HCT116 (cell line): Measurements from ENCODE around the gene LPCAT2. TPM values are rescaled to one million over a fixed set of nuclear protein-coding genes. Genes with fewer than 3 reads are reported as not detected.

Source experiments
- ATAC-seq: fragments of 200-7000 bp; cut with Tn5 transposase; 2 replicates; pipeline ENCODE4 v1.9.1; 2020; ENCODE audit warnings: mild to moderate bottlenecking, moderate library complexity
- BruUV-seq: library from RNA; stranded (reverse); fragments of 400-500 nt; replicated peaks from 2 replicates; lab custom pipeline; 2021; lab: Mats Ljungman, UMichigan
- CTCF ChIA-PET: fragments of 300-600 bp; sonication (Branson Sonifier 250); formaldehyde crosslinking; loops from one replicate; lab custom pipeline; 2021; ENCODE audit warnings: antibody characterized with exemption; lab: Charles Lee
- POLR2A ChIA-PET: fragments of 300-600, 350-600 bp; sonication (Branson Sonifier 250); formaldehyde crosslinking; loops from one replicate; lab custom pipeline; 2021; ENCODE audit warnings: antibody characterized with exemption; lab: Charles Lee
- RAD21 ChIA-PET, 2 experiments: fragments of 300-600 bp; sonication (Branson Sonifier 250); formaldehyde crosslinking; loops; one replicate each; lab custom pipeline; 2023; ENCODE audit warnings: low total read pairs in 2 of 2; ENCODE audit not compliant: uncharacterized antibody in 2 of 2, unreplicated experiment in 2 of 2, low non-redundant PET in 1 of 2; lab: Charles Lee
- DNase-seq: peaks from one replicate; pipeline ENCODE4 v3.0.0-alpha.2; 2010; ENCODE audit warnings: low read depth, low spot score
- H2AFZ ChIP-seq: fragments of 200-600 bp; shearing (Covaris generic), sonication (generic); 2 replicates; pipeline ENCODE4 v1.6.1; 2017; ENCODE audit warnings: low read depth, mixed run types, mixed read lengths, antibody characterized with exemption, low read length; ENCODE audit not compliant: poor library complexity, severe bottlenecking
- H3K27ac ChIP-seq: 2 replicates; pipeline ENCODE4 v1.5.1; 2012; ENCODE audit warnings: low read depth, low read length
- H3K27me3 ChIP-seq: fragments of 200-600 bp; sonication (generic); 2 replicates; pipeline ENCODE4 v1.6.1; 2016; ENCODE audit warnings: mixed run types, low read length, mixed read lengths; ENCODE audit not compliant: insufficient read depth
- H3K36me3 ChIP-seq, 2 experiments: fragments of 200-500 bp in 1 of 2; fragments of 200-600 bp in 1 of 2; sonication (Bioruptor generic) in 1 of 2; sonication (generic) in 1 of 2; 2 replicates each; pipeline versions ENCODE4 v1.5.1 to v1.6.1; 2014 to 2016; ENCODE audit warnings: low read length in 2 of 2, inconsistent platforms in 1 of 2, mixed read lengths in 1 of 2, mixed run types in 1 of 2; ENCODE audit not compliant: insufficient read depth in 2 of 2, control insufficient read depth in 1 of 2
- H3K4me1 ChIP-seq, 2 experiments: fragments of 200-600 bp in 1 of 2; sonication (generic) in 1 of 2; 2 replicates each; pipeline versions ENCODE4 v1.5.1 to v1.6.1; 2012 to 2017; ENCODE audit warnings: low read length in 2 of 2, inconsistent platforms in 1 of 2, mild to moderate bottlenecking in 1 of 2, mixed read lengths in 1 of 2, mixed run types in 1 of 2, moderate library complexity in 1 of 2; ENCODE audit not compliant: insufficient read depth in 2 of 2, control insufficient read depth in 1 of 2
- H3K4me2 ChIP-seq: fragments of 200-600 bp; sonication (generic); 2 replicates; pipeline ENCODE4 v1.6.1; 2017; ENCODE audit warnings: mixed run types, low read length, mixed read lengths
- H3K4me3 ChIP-seq, 2 experiments: fragments of 200-600 bp in 1 of 2; sonication (generic) in 1 of 2; replicated peaks in 1 of 2; 2 replicates each; pipeline ENCODE4 v1.5.1; 2011 to 2016; ENCODE audit warnings: low read length in 2 of 2, control low read depth in 1 of 2, low read depth in 1 of 2, mild to moderate bottlenecking in 1 of 2, mixed read lengths in 1 of 2, mixed run types in 1 of 2
- H3K79me2 ChIP-seq: fragments of 200-600 bp; sonication (generic); 2 replicates; pipeline ENCODE4 v1.6.1; 2017; ENCODE audit warnings: mild to moderate bottlenecking, mixed run types, low read length, moderate library complexity, mixed read lengths; ENCODE audit not compliant: insufficient read depth
- H3K9ac ChIP-seq: fragments of 200-600 bp; sonication (generic); 2 replicates; pipeline ENCODE4 v1.6.1; 2016; ENCODE audit warnings: low read length, mixed read lengths
- H3K9me2 ChIP-seq: fragments of 200-600 bp; sonication (generic), shearing (Covaris generic); 2 replicates; pipeline ENCODE4 v1.6.1; 2017; ENCODE audit warnings: mixed run types, mild to moderate bottlenecking, moderate library complexity; ENCODE audit not compliant: insufficient read depth
- H3K9me3 ChIP-seq, 2 experiments: fragments of 200-500 bp in 1 of 2; fragments of 200-600 bp in 1 of 2; sonication (Bioruptor generic) in 1 of 2; sonication (generic) in 1 of 2; 2 replicates each; pipeline ENCODE4 v1.6.1; 2014 to 2017; ENCODE audit warnings: low read length in 2 of 2, mixed read lengths in 2 of 2, inconsistent platforms in 1 of 2, low read depth in 1 of 2, mild to moderate bottlenecking in 1 of 2, mixed run types in 1 of 2, moderate library complexity in 1 of 2; ENCODE audit not compliant: control insufficient read depth in 1 of 2, insufficient read depth in 1 of 2
- H4K20me1 ChIP-seq: fragments of 200-600 bp; sonication (generic), shearing (Covaris generic); 2 replicates; pipeline ENCODE4 v1.6.1; 2017; ENCODE audit warnings: mixed run types, mild to moderate bottlenecking, moderate library complexity; ENCODE audit not compliant: insufficient read depth
- CEBPB ChIP-seq: IDR thresholded peaks from 2 replicates; pipeline ENCODE4 v1.6.1; 2012; ENCODE audit warnings: low read depth
- EGR1 ChIP-seq: IDR thresholded peaks from 2 replicates; pipeline ENCODE4 v1.6.1; 2012; ENCODE audit warnings: low read depth
- EZH2 ChIP-seq: fragments of 200-600 bp; sonication (generic); IDR thresholded peaks from 2 replicates; pipeline ENCODE4 v1.6.1; 2017; ENCODE audit warnings: antibody characterized with exemption, mixed run types
- EZH2phosphoT487 ChIP-seq: fragments of 200-600 bp; IDR thresholded peaks from 2 replicates; pipeline ENCODE4 v1.6.1; 2018; ENCODE audit warnings: antibody characterized with exemption, borderline replicate concordance
- JUND ChIP-seq: IDR thresholded peaks from 2 replicates; pipeline ENCODE4 v1.6.1; 2012
- POLR2A ChIP-seq: IDR thresholded peaks from 2 replicates; pipeline ENCODE4 v1.7.0; 2011; ENCODE audit warnings: borderline replicate concordance; ENCODE audit not compliant: insufficient read depth, insufficient read length; ENCODE audit errors: extremely low read depth
- POLR2AphosphoS5 ChIP-seq: IDR thresholded peaks from 2 replicates; pipeline ENCODE4 v1.6.1; 2011; ENCODE audit warnings: mild to moderate bottlenecking, low read depth, low read length, moderate library complexity
- RAD21 ChIP-seq: IDR thresholded peaks from 2 replicates; pipeline ENCODE4 v1.6.1; 2012; ENCODE audit warnings: low read depth, mild to moderate bottlenecking
- SIN3A ChIP-seq: IDR thresholded peaks from 2 replicates; pipeline ENCODE4 v1.6.1; 2012; ENCODE audit warnings: low read depth
- SP1 ChIP-seq: IDR thresholded peaks from 2 replicates; pipeline ENCODE4 v1.6.1; 2012; ENCODE audit warnings: low read depth
- TCF7L2 ChIP-seq: IDR thresholded peaks from 2 replicates; pipeline ENCODE4 v1.7.0; 2011; ENCODE audit warnings: borderline replicate concordance, inconsistent platforms; ENCODE audit not compliant: insufficient read depth, insufficient read length; ENCODE audit errors: extremely low read depth
- YY1 ChIP-seq: IDR thresholded peaks from 2 replicates; pipeline ENCODE4 v1.6.1; 2011; ENCODE audit warnings: low read length, low read depth, moderate library complexity, mild to moderate bottlenecking; ENCODE audit not compliant: insufficient replicate concordance; ENCODE audit errors: extremely low read depth
- ZFX ChIP-seq: fragments of 450-650 bp; IDR thresholded peaks from 2 replicates; pipeline ENCODE4 v1.6.1; 2017
- intact Hi-C: fragments of 100-400 bp; cut with micrococcal nuclease; formaldehyde crosslinking; loops from 2 replicates; pipeline ENCODE4 v1.10.0; 2022
- total RNA-seq: library from RNA; stranded (reverse); gene quantifications from one replicate; pipeline ENCODE4 v1.2.1, GENCODE V29; 2021; ENCODE audit not compliant: unreplicated experiment
- TF ChIP-seq, protein P1 (sequence below): IDR thresholded peaks from 2 replicates; pipeline ENCODE4 v1.6.1; 2012
- TF ChIP-seq, protein P2 (sequence below): IDR thresholded peaks from 2 replicates; pipeline ENCODE4 v1.6.1; 2012
- TF ChIP-seq, protein P3 (sequence below), 3 experiments: fragments of 200-600 bp in 1 of 3; sonication (generic) in 1 of 3; IDR thresholded peaks in 2 of 3; conservative IDR thresholded peaks in 1 of 3; 2 replicates each; pipeline ENCODE4 v1.5.1; 2012 to 2017; ENCODE audit warnings: low read depth in 2 of 3, low read length in 2 of 3, antibody characterized with exemption in 1 of 3, borderline replicate concordance in 1 of 3, control low read depth in 1 of 3, mild to moderate bottlenecking in 1 of 3, mixed read lengths in 1 of 3, mixed run types in 1 of 3, moderate library complexity in 1 of 3; ENCODE audit not compliant: insufficient read depth in 1 of 3
- TF ChIP-seq, protein P4 (sequence below): IDR thresholded peaks from 2 replicates; pipeline ENCODE4 v1.6.1; 2011; ENCODE audit warnings: mild to moderate bottlenecking, low read length, moderate library complexity; ENCODE audit not compliant: insufficient replicate concordance; ENCODE audit errors: extremely low read depth
- TF ChIP-seq, protein P5 (sequence below): IDR thresholded peaks from 2 replicates; pipeline ENCODE4 v1.6.1; 2012; ENCODE audit warnings: low read depth

The LPCAT2 gene
- total RNA-seq, 1 experiment from 2014 or later: 13.1 TPM

DNA sequence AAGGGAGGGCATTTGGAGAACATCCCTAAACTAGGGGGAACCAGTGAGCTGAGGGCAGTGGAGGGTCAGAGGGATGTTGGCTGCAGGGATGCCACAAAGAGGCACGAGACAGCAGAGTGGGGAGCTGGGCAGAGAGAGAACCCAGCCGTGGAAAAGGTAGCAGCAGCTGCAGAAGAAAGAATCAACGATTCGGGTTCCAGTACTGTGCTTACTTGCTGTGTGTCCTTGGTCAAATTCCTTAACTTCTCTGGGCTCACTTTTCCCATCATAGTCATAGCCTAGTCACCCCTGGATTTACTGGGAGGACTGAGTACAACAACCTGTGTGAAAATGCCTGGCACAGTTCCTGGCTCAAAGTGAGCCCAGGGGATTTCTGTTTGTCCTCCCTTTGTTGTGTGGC lies 42.7 kb upstream of the LPCAT2 start:
- H3K4me1 ChIP-seq: peaks cover 6 to 11% of the 10 kb centered on the region in 2 experiments
- ATAC-seq (no peak), DNase-seq (no peak)
- no peaks in the 10 kb centered on the region for H3K9me3 ChIP-seq
- H3K4me3 ChIP-seq: no peak overlapping the region
- RAD21 ChIA-PET: interaction anchor here in 1 of 2 experiments (2.3 kb wide), 1 partner anchor 235 kb away, joined by 15 read pairs; no protein-coding TSS in a partner anchor
- intact Hi-C loops: loop anchor here (5.0 to 10.0 kb wide), 3 partner anchors 41 to 1911 kb away; partner anchors contain the start of gene LPCAT2
- H3K27ac ChIP-seq: no peak overlapping the region
- no peak overlapping the region for H3K9ac ChIP-seq
- TF ChIP-seq, protein P1, sequence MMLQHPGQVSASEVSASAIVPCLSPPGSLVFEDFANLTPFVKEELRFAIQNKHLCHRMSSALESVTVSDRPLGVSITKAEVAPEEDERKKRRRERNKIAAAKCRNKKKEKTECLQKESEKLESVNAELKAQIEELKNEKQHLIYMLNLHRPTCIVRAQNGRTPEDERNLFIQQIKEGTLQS: no peak
- TF ChIP-seq, protein P2, sequence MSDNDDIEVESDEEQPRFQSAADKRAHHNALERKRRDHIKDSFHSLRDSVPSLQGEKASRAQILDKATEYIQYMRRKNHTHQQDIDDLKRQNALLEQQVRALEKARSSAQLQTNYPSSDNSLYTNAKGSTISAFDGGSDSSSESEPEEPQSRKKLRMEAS: no peak
- TF ChIP-seq EGR1 (no peak), SP1 (no peak), EZH2phosphoT487 (no peak), SIN3A (no peak), YY1 (no peak), EZH2 (no peak), TCF7L2 (no peak), ZFX (no peak), RAD21 (no peak), POLR2A (no peak), JUND (no peak), POLR2AphosphoS5 (no peak), CEBPB (no peak)
- TF ChIP-seq, protein P3, sequence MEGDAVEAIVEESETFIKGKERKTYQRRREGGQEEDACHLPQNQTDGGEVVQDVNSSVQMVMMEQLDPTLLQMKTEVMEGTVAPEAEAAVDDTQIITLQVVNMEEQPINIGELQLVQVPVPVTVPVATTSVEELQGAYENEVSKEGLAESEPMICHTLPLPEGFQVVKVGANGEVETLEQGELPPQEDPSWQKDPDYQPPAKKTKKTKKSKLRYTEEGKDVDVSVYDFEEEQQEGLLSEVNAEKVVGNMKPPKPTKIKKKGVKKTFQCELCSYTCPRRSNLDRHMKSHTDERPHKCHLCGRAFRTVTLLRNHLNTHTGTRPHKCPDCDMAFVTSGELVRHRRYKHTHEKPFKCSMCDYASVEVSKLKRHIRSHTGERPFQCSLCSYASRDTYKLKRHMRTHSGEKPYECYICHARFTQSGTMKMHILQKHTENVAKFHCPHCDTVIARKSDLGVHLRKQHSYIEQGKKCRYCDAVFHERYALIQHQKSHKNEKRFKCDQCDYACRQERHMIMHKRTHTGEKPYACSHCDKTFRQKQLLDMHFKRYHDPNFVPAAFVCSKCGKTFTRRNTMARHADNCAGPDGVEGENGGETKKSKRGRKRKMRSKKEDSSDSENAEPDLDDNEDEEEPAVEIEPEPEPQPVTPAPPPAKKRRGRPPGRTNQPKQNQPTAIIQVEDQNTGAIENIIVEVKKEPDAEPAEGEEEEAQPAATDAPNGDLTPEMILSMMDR (IDR thresholded peaks at IDR 0.05 in 2 of 3, conservative IDR thresholded peaks at IDR 0.05 in 1 of 3; ENCODE audit: borderline replicate concordance in 1 of 3, insufficient read depth in 1 of 3, low read depth in 2 of 3, low read length in 2 of 3): no peak
- TF ChIP-seq, protein P4, sequence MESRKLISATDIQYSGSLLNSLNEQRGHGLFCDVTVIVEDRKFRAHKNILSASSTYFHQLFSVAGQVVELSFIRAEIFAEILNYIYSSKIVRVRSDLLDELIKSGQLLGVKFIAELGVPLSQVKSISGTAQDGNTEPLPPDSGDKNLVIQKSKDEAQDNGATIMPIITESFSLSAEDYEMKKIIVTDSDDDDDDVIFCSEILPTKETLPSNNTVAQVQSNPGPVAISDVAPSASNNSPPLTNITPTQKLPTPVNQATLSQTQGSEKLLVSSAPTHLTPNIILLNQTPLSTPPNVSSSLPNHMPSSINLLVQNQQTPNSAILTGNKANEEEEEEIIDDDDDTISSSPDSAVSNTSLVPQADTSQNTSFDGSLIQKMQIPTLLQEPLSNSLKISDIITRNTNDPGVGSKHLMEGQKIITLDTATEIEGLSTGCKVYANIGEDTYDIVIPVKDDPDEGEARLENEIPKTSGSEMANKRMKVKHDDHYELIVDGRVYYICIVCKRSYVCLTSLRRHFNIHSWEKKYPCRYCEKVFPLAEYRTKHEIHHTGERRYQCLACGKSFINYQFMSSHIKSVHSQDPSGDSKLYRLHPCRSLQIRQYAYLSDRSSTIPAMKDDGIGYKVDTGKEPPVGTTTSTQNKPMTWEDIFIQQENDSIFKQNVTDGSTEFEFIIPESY: no peak
- TF ChIP-seq, protein P5, sequence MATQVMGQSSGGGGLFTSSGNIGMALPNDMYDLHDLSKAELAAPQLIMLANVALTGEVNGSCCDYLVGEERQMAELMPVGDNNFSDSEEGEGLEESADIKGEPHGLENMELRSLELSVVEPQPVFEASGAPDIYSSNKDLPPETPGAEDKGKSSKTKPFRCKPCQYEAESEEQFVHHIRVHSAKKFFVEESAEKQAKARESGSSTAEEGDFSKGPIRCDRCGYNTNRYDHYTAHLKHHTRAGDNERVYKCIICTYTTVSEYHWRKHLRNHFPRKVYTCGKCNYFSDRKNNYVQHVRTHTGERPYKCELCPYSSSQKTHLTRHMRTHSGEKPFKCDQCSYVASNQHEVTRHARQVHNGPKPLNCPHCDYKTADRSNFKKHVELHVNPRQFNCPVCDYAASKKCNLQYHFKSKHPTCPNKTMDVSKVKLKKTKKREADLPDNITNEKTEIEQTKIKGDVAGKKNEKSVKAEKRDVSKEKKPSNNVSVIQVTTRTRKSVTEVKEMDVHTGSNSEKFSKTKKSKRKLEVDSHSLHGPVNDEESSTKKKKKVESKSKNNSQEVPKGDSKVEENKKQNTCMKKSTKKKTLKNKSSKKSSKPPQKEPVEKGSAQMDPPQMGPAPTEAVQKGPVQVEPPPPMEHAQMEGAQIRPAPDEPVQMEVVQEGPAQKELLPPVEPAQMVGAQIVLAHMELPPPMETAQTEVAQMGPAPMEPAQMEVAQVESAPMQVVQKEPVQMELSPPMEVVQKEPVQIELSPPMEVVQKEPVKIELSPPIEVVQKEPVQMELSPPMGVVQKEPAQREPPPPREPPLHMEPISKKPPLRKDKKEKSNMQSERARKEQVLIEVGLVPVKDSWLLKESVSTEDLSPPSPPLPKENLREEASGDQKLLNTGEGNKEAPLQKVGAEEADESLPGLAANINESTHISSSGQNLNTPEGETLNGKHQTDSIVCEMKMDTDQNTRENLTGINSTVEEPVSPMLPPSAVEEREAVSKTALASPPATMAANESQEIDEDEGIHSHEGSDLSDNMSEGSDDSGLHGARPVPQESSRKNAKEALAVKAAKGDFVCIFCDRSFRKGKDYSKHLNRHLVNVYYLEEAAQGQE: no peak
- POLR2A ChIA-PET: no interaction called here
- H3K27me3 ChIP-seq: no peaks in the 10 kb centered on the region
- H3K36me3 ChIP-seq: no peaks in the 10 kb centered on the region
- no peaks in the 10 kb centered on the region for H3K79me2 ChIP-seq
- no peak overlapping the region for H3K4me2 ChIP-seq
- no TSS peak for BruUV-seq
- no peaks in the 10 kb centered on the region for H4K20me1 ChIP-seq
- no peaks in the 10 kb centered on the region for H3K9me2 ChIP-seq
- CTCF ChIA-PET: interaction anchor here (2.2 to 3.4 kb wide), 2 partner anchors 74 to 238 kb away, joined by 20 to 135 read pairs; no protein-coding TSS in a partner anchor
- no peak overlapping the region for H2AFZ ChIP-seq
